ENCODE data around the gene CIAO1. TPM values are rescaled to one million over a fixed set of nuclear protein-coding genes. Genes with fewer than 3 reads are reported as not detected.

CIAO1 gene
- total and polyA plus RNA-seq, 2 of the 4 experiments (the other 2 are of a cell fraction), result 81.1 to 94.3 TPM

DNA sequence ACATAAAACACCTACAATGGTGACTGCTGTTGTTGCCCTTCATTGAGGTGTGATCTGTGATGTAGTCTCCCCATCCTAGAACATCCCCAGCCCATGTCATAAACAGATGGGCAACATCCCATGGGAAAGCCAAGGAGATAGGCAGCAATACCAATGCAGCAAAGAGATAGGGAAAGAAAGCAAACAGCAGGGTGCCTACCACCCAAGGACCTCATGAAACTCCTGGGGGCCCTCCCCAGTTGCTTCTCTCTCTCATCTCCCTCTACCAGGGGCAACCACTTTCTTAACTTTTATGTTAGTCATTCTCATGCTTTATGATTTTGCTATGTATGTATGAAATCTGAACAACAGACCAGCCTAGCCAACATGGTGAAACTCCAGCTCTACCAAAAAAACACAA is 51.0 kb downstream of the CIAO1 start:
- H2AK5ac ChIP-seq (ENCODE audit: low read depth, low read length), result peak overlapping the region; percentile 85; the same call in 1 of the 2 replicates

More for the DNA sequence above, 51.0 kb downstream of the CIAO1 start:
- peaks cover 12% of the 10 kb centered on the region for H3K4me1 ChIP-seq (ENCODE audit: control insufficient read depth, insufficient read depth, low read length)
- intact Hi-C loops (cut with micrococcal nuclease) (no loop called here), dilution Hi-C loops (cut with HindIII; ENCODE audit: low sequenced_read_pairs, unreplicated experiment) (no loop called here), in situ Hi-C loops (cut with MboI; ENCODE audit: low sequenced_read_pairs) (no loop called here)
- peak overlapping the region; percentile 63 for H3K4ac ChIP-seq (ENCODE audit: low read depth, low read length)
- CTCF ChIA-PET, result no interaction called here
- H2AFZ ChIP-seq (replicated peaks; ENCODE audit: low read length, poor library complexity), result no peak overlapping the region
- H4K91ac ChIP-seq (ENCODE audit: insufficient read depth, low read depth, low read length), result no peak overlapping the region
- POLR2A ChIA-PET (ENCODE audit: unreplicated experiment), result no interaction called here
- H3K23ac ChIP-seq (ENCODE audit: low read depth, low read length), result no peak overlapping the region
- no peaks in the 10 kb centered on the region for H3K79me1 ChIP-seq (ENCODE audit: low read depth in 1 of 2, low read length in 2 of 2)
- DNase-seq (no peak), ATAC-seq (ENCODE audit: low read depth) (no peak)
- no peak overlapping the region for H4K8ac ChIP-seq (ENCODE audit: low read depth in 2 of 2, low read length in 2 of 2)
- 0 out of 2 replicates have a peak overlapping the region, but pooled peaks have one; percentile 15 for H3K14ac ChIP-seq (replicated peaks; ENCODE audit: low read depth, low read length)
- H3K36me3 ChIP-seq (ENCODE audit: control insufficient read depth, insufficient read depth, low read length), result no peaks in the 10 kb centered on the region
- no peak overlapping the region for H4K5ac ChIP-seq (ENCODE audit: low read depth, low read length)
- no peaks in the 10 kb centered on the region for H4K20me1 ChIP-seq (ENCODE audit: insufficient read depth, low read length)
- H3K27me3 ChIP-seq (ENCODE audit: control insufficient read depth, insufficient read depth, low read length), result peaks cover under 1% of the 10 kb centered on the region; the same call in 1 of the 2 replicates
- H3K9me3 ChIP-seq (ENCODE audit: control insufficient read depth, insufficient read depth, low read length), result no peaks in the 10 kb centered on the region
- H2AK9ac ChIP-seq (replicated peaks; ENCODE audit: low read depth, low read length, poor library complexity), result no peak overlapping the region
- no peak overlapping the region for H3K18ac ChIP-seq (ENCODE audit: low read depth, low read length)
- H2BK20ac ChIP-seq (ENCODE audit: low read depth, low read length), result no peak overlapping the region
- no peak overlapping the region for H3K4me3 ChIP-seq (ENCODE audit: insufficient read depth, low read depth, low read length)
- H3K4me2 ChIP-seq (ENCODE audit: low read depth, low read length), result no peak overlapping the region
- H3K56ac ChIP-seq (ENCODE audit: extremely low read depth, insufficient read depth, low read length), result no peak overlapping the region
- BruUV-seq (replicated peaks), result no TSS peak
- no peak overlapping the region for H2BK5ac ChIP-seq (ENCODE audit: low read depth, low read length, poor library complexity, severe bottlenecking)
- peaks cover 17% of the 10 kb centered on the region for H3K9me1 ChIP-seq (ENCODE audit: insufficient read depth, low read length)
- no peak overlapping the region for H3K27ac ChIP-seq (ENCODE audit: insufficient read depth, low read length)
- H2BK15ac ChIP-seq (ENCODE audit: low read depth, low read length), result no peak overlapping the region
- no peak overlapping the region for H3K9ac ChIP-seq (ENCODE audit: low read depth, low read length)
- TF ChIP-seq RFX5 (IDR thresholded peaks at IDR 0.05; ENCODE audit: low read depth, low read length) (no peak), RCOR1 (IDR thresholded peaks at IDR 0.05; ENCODE audit: insufficient replicate concordance, low read length) (no peak), NFE2L2 (IDR thresholded peaks at IDR 0.05; ENCODE audit: low read depth, low read length) (no peak), RAD21 (IDR thresholded peaks at IDR 0.05; ENCODE audit: low read length) (no peak), SMC3 (IDR thresholded peaks at IDR 0.05; ENCODE audit: low read depth, low read length) (no peak)
- TF ChIP-seq, protein P1, sequence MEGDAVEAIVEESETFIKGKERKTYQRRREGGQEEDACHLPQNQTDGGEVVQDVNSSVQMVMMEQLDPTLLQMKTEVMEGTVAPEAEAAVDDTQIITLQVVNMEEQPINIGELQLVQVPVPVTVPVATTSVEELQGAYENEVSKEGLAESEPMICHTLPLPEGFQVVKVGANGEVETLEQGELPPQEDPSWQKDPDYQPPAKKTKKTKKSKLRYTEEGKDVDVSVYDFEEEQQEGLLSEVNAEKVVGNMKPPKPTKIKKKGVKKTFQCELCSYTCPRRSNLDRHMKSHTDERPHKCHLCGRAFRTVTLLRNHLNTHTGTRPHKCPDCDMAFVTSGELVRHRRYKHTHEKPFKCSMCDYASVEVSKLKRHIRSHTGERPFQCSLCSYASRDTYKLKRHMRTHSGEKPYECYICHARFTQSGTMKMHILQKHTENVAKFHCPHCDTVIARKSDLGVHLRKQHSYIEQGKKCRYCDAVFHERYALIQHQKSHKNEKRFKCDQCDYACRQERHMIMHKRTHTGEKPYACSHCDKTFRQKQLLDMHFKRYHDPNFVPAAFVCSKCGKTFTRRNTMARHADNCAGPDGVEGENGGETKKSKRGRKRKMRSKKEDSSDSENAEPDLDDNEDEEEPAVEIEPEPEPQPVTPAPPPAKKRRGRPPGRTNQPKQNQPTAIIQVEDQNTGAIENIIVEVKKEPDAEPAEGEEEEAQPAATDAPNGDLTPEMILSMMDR (conservative IDR thresholded peaks at IDR 0.05; ENCODE audit: low read depth, low read length), result no peak
- TF ChIP-seq, protein P2, sequence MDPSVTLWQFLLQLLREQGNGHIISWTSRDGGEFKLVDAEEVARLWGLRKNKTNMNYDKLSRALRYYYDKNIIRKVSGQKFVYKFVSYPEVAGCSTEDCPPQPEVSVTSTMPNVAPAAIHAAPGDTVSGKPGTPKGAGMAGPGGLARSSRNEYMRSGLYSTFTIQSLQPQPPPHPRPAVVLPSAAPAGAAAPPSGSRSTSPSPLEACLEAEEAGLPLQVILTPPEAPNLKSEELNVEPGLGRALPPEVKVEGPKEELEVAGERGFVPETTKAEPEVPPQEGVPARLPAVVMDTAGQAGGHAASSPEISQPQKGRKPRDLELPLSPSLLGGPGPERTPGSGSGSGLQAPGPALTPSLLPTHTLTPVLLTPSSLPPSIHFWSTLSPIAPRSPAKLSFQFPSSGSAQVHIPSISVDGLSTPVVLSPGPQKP (IDR thresholded peaks at IDR 0.05; ENCODE audit: borderline replicate concordance, low read depth, low read length), result no peak
- H2BK120ac ChIP-seq (ENCODE audit: low read depth, low read length), result no peak overlapping the region

All from IMR-90 (cell line).